ENCODE measurements around the gene SNU13. TPM values are rescaled to one million over a fixed set of nuclear protein-coding genes. Genes with fewer than 3 reads are reported as not detected.

The SNU13 gene
- total RNA-seq, 1 donor from 2014 or later, result 175 TPM

DNA sequence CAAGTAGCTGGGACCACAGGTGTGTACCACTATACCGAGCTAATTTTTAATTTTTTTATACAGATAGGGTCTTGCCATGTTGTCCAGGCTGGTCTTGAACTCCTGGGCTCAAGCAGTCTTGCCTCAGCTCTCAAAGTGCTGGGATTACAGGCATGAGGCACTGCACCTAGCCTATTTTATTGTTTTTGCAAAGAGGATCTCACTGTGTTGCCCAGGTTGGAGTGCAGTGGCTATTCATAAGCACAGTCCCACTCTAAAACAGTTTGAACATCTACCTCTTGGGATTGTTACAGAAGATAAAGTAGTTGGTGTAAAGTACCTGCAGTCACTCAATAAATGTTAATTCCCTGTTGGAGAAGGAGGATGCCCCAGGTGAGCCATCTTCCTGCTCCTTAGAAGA is 38.4 kb downstream of the SNU13 start:
- Mint-ChIP-seq H3K4me3 (ENCODE audit: unreplicated experiment) (no peak overlapping the region), H3K9me3 (ENCODE audit: unreplicated experiment) (no peaks in the 10 kb centered on the region), H3K27ac (ENCODE audit: unreplicated experiment) (no peak overlapping the region), H3K4me1 (ENCODE audit: low read depth, unreplicated experiment) (no peaks in the 10 kb centered on the region), H3K36me3 (ENCODE audit: low read depth, unreplicated experiment) (peaks cover 11% of the 10 kb centered on the region), H3K27me3 (ENCODE audit: low read depth, unreplicated experiment) (no peaks in the 10 kb centered on the region)
- Histone ChIP-seq H4K20me1 (ENCODE audit: insufficient read depth, low read length) (peaks cover 45% of the 10 kb centered on the region), H3K79me2 (ENCODE audit: insufficient read depth, low read length) (peaks cover 26% of the 10 kb centered on the region), H3K4me3 (ENCODE audit: insufficient read depth, low read depth, low read length) (no peak overlapping the region), H3K9ac (ENCODE audit: low read length) (no peak overlapping the region), H2AFZ (ENCODE audit: low read depth, low read length) (no peak overlapping the region), H3K36me3 (ENCODE audit: insufficient read depth, low read length) (peaks cover 62% of the 10 kb centered on the region), H3K4me2 (ENCODE audit: low read length) (no peak overlapping the region), H3K4me1 (ENCODE audit: insufficient read depth, low read length) (no peaks in the 10 kb centered on the region), H3K27ac (ENCODE audit: low read depth, low read length) (no peak overlapping the region), H3K9me3 (ENCODE audit: insufficient read depth, low read depth, low read length) (no peaks in the 10 kb centered on the region), H3K27me3 (ENCODE audit: insufficient read depth, low read length) (no peaks in the 10 kb centered on the region)
- no peak for FAIRE-seq
- no peak for DNase-seq (ENCODE audit: low read depth)
- no peak for TF ChIP-seq EZH2 (IDR thresholded peaks at IDR 0.05; ENCODE audit: insufficient read depth, low read length)
- TF ChIP-seq, protein P1, sequence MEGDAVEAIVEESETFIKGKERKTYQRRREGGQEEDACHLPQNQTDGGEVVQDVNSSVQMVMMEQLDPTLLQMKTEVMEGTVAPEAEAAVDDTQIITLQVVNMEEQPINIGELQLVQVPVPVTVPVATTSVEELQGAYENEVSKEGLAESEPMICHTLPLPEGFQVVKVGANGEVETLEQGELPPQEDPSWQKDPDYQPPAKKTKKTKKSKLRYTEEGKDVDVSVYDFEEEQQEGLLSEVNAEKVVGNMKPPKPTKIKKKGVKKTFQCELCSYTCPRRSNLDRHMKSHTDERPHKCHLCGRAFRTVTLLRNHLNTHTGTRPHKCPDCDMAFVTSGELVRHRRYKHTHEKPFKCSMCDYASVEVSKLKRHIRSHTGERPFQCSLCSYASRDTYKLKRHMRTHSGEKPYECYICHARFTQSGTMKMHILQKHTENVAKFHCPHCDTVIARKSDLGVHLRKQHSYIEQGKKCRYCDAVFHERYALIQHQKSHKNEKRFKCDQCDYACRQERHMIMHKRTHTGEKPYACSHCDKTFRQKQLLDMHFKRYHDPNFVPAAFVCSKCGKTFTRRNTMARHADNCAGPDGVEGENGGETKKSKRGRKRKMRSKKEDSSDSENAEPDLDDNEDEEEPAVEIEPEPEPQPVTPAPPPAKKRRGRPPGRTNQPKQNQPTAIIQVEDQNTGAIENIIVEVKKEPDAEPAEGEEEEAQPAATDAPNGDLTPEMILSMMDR (IDR thresholded peaks at IDR 0.05; ENCODE audit: insufficient read depth, low read depth, low read length), result no peak

DNA sequence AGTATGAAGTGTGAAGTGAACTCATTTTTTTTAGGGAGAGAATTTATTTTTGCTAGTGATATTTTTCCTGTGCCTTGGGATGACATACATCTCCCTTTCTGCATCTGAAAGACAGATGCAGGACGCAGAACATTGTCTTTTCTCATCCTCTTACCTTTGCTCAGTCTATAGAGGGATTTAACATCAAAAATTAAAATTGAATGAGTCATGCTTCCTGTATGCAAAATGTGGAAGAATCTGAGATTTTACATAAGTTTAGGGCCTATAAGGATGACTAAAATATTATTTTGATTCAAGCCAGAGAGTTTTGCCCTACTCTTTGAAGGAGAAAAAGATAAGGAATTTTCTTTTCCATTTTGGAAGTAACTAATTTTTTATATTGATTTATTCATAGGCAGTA is 40.2 kb downstream of the SNU13 start:
- Mint-ChIP-seq H3K27me3 (ENCODE audit: low read depth, unreplicated experiment) (no peaks in the 10 kb centered on the region), H3K4me1 (ENCODE audit: low read depth, unreplicated experiment) (no peaks in the 10 kb centered on the region), H3K4me3 (ENCODE audit: unreplicated experiment) (no peak overlapping the region), H3K9me3 (ENCODE audit: unreplicated experiment) (no peaks in the 10 kb centered on the region), H3K36me3 (ENCODE audit: low read depth, unreplicated experiment) (peaks cover 11% of the 10 kb centered on the region), H3K27ac (ENCODE audit: unreplicated experiment) (peak overlapping the region; percentile 41)
- Histone ChIP-seq H2AFZ (ENCODE audit: low read depth, low read length) (no peak overlapping the region), H3K9me3 (ENCODE audit: insufficient read depth, low read depth, low read length) (no peaks in the 10 kb centered on the region), H4K20me1 (ENCODE audit: insufficient read depth, low read length) (peaks cover 33% of the 10 kb centered on the region), H3K4me3 (ENCODE audit: insufficient read depth, low read depth, low read length) (no peak overlapping the region), H3K4me2 (ENCODE audit: low read length) (no peak overlapping the region), H3K9ac (ENCODE audit: low read length) (no peak overlapping the region), H3K36me3 (ENCODE audit: insufficient read depth, low read length) (peaks cover 49% of the 10 kb centered on the region), H3K27me3 (ENCODE audit: insufficient read depth, low read length) (no peaks in the 10 kb centered on the region), H3K27ac (ENCODE audit: low read depth, low read length) (no peak overlapping the region), H3K79me2 (ENCODE audit: insufficient read depth, low read length) (peaks cover 29% of the 10 kb centered on the region), H3K4me1 (ENCODE audit: insufficient read depth, low read length) (no peaks in the 10 kb centered on the region)
- FAIRE-seq (no peak), DNase-seq (ENCODE audit: low read depth) (no peak)
- TF ChIP-seq EZH2 (IDR thresholded peaks at IDR 0.05; ENCODE audit: insufficient read depth, low read length), result no peak
- TF ChIP-seq, protein P1 (IDR thresholded peaks at IDR 0.05; ENCODE audit: insufficient read depth, low read depth, low read length), result no peak

DNA sequence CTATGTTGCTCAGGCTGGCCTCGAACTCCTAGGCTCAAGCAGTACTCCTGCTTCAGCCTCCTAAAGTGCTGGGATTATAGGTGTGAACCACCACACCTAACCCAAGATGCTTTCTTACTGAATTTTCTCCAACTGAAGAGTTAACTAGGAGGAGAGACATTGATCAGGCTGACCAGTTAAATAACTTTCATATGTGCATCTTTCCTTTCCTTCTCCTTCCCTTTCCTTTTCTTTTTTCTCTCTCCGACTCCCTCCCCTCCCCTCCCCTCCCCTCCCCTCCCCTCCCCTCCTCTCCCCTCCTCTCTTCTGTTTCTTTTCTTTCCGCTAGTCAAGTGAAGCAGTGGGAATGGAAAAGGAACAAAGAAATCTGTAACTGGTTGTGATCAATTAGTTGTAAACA is 40.9 kb downstream of the SNU13 start:
- no peaks in the 10 kb centered on the region for H3K9me3 ChIP-seq (ENCODE audit: insufficient read depth, low read depth, low read length)
- no peak overlapping the region for H3K4me2 ChIP-seq (ENCODE audit: low read length)
- no peak overlapping the region for H3K9ac ChIP-seq (ENCODE audit: low read length)
- H2AFZ ChIP-seq (ENCODE audit: low read depth, low read length), result no peak overlapping the region
- DNase-seq (ENCODE audit: low read depth) (no peak), FAIRE-seq (no peak)
- Mint-ChIP-seq H3K27me3 (ENCODE audit: low read depth, unreplicated experiment) (no peaks in the 10 kb centered on the region), H3K4me3 (ENCODE audit: unreplicated experiment) (no peak overlapping the region), H3K9me3 (ENCODE audit: unreplicated experiment) (no peaks in the 10 kb centered on the region), H3K36me3 (ENCODE audit: low read depth, unreplicated experiment) (peaks cover 13% of the 10 kb centered on the region), H3K27ac (ENCODE audit: unreplicated experiment) (no peak overlapping the region), H3K4me1 (ENCODE audit: low read depth, unreplicated experiment) (peaks cover 2% of the 10 kb centered on the region)
- peaks cover 32% of the 10 kb centered on the region for H3K79me2 ChIP-seq (ENCODE audit: insufficient read depth, low read length)
- H3K4me3 ChIP-seq (ENCODE audit: insufficient read depth, low read depth, low read length), result no peak overlapping the region
- H3K27me3 ChIP-seq (ENCODE audit: insufficient read depth, low read length), result no peaks in the 10 kb centered on the region
- H3K36me3 ChIP-seq (ENCODE audit: insufficient read depth, low read length), result peaks cover 43% of the 10 kb centered on the region
- H3K4me1 ChIP-seq (ENCODE audit: insufficient read depth, low read length), result no peaks in the 10 kb centered on the region
- H3K27ac ChIP-seq (ENCODE audit: low read depth, low read length), result no peak overlapping the region
- peaks cover 31% of the 10 kb centered on the region for H4K20me1 ChIP-seq (ENCODE audit: insufficient read depth, low read length)
- TF ChIP-seq EZH2 (IDR thresholded peaks at IDR 0.05; ENCODE audit: insufficient read depth, low read length), result no peak
- TF ChIP-seq, protein P1 (IDR thresholded peaks at IDR 0.05; ENCODE audit: insufficient read depth, low read depth, low read length), result no peak

All from astrocyte (in vitro differentiated cells and primary cell).